Measurements from ENCODE around the gene CDKL4. TPM values are rescaled to one million over a fixed set of nuclear protein-coding genes. Genes with fewer than 3 reads are reported as not detected.
A peak's percentile ranks its signal among the peaks of the same experiment; 100 is the strongest.
"Not testable (repeated sequence)": the region's sequence is repeated elsewhere in the genome, so short reads cannot be mapped to it uniquely, and the experiment has no call there.

CDKL4 gene
- total and polyA plus RNA-seq, 2 of the 13 experiments (the other 11 are each of a cell fraction or from before 2014, with no cell fraction given), result 0.29 to 0.50 TPM

DNA sequence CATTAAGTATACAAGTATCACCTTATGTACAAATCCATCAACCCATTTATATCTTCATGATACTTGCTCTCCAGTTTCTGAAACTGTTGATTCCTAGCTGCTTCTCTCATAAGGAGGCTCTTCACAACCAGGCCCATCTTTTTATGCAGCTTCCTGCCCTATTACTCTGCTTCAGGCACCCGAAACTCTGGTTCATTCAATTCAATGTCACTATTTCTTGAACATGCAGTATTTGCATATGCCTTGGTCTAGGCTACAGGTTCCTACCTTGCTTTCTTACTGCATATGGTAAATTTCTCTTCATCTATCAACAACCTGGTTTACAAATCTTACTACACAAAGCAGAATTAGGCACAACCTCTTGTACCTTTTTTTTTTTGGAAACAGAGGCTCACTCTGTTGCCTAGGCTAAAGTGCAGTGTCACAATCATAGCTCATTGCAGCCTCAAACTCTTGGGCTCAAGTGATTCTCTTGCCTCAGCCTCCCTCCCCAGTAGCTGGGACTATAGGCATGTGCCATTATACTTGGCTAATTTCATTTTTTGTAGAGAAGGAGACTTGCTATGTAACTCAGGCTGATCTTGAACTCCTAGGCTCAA lies 2.7 kb upstream of the CDKL4 start:
- peaks cover 3 to 28% of the 10 kb centered on the region in 2 experiments; a peak in 4 of 5 replicates for H3K36me3 ChIP-seq (replicated peaks in 1 of 2; ENCODE audit: control insufficient read depth in 1 of 2, insufficient read depth in 2 of 2, low read length in 2 of 2)
- peaks cover 6% of the 10 kb centered on the region; the same call in 1 of the 2 replicates for H3K9me3 ChIP-seq (ENCODE audit: low read length)
- DNase-seq (ENCODE audit: low spot score) (no peak), FAIRE-seq (no peak), ATAC-seq (no peak)
- CTCF ChIA-PET (ENCODE audit: low intra/inter-chr PET ratio, low total read pairs), result no interaction called here
- in situ Hi-C loops (cut with HindIII; ENCODE audit: extremely low pct_ligation_motif_present, low pct_unique_long_range_greater_than_20kb), result no loop called here
- intact Hi-C loops (cut with micrococcal nuclease; ENCODE audit: unreplicated experiment), result no loop called here
- no peaks in the 10 kb centered on the region for H3K79me2 ChIP-seq (ENCODE audit: insufficient read depth, low read length)
- peaks cover 11% of the 10 kb centered on the region for H3K4me1 ChIP-seq (ENCODE audit: insufficient read depth, low read length)
- H3K9ac ChIP-seq (ENCODE audit: insufficient read depth, low read depth, low read length), result no peak overlapping the region
- POLR2A ChIA-PET, result no interaction called here
- H3K27ac ChIP-seq (ENCODE audit: extremely low read length, insufficient read depth, low read length), result no peak overlapping the region
- no peak overlapping the region for H2AFZ ChIP-seq (ENCODE audit: low read length)
- H3K4me2 ChIP-seq (ENCODE audit: low read depth, low read length), result no peak overlapping the region
- H3K4me3 ChIP-seq (replicated peaks in 1 of 3; ENCODE audit: insufficient read depth in 1 of 3, low read depth in 2 of 3, low read length in 3 of 3), result no peak overlapping the region
- 93% methylated on average over 1 of the region's 1 CpG for WGBS (ENCODE audit: low lambda C conversion rate)
- TF ChIP-seq ZEB1 (IDR thresholded peaks at IDR 0.05; ENCODE audit: insufficient replicate concordance, low read depth) (no peak), PAF1 (CRISPR knock-in tag; IDR thresholded peaks at IDR 0.05) (peak; percentile 81), POLR2AphosphoS2 (IDR thresholded peaks at IDR 0.05; ENCODE audit: low read depth, low read length) (peak; percentile 87; the same call in 1 of the 2 replicates), ZFP37 (CRISPR knock-in tag; IDR thresholded peaks at IDR 0.05; ENCODE audit: borderline replicate concordance) (no peak), SRY (CRISPR knock-in tag; IDR thresholded peaks at IDR 0.05) (no peak), POLR2G (IDR thresholded peaks at IDR 0.05; ENCODE audit: low read depth, low read length) (0 out of 2 replicates have a peak, but pooled peaks have one; percentile 32), RBM22 (optimal IDR thresholded peaks at IDR 0.05; ENCODE audit: low read length) (peak; percentile 51), EP300 (IDR thresholded peaks at IDR 0.05; ENCODE audit: low read depth in 2 of 2, low read length in 2 of 2) (no peak), EP300 (CRISPR knock-in tag; IDR thresholded peaks at IDR 0.05; ENCODE audit: borderline replicate concordance) (no peak), NCOA1 (CRISPR knock-in tag; IDR thresholded peaks at IDR 0.05) (no peak), SMC3 (IDR thresholded peaks at IDR 0.05; ENCODE audit: low read length) (no peak), ZNF451 (CRISPR knock-in tag; IDR thresholded peaks at IDR 0.05) (no peak)
- TF ChIP-seq, protein P1, sequence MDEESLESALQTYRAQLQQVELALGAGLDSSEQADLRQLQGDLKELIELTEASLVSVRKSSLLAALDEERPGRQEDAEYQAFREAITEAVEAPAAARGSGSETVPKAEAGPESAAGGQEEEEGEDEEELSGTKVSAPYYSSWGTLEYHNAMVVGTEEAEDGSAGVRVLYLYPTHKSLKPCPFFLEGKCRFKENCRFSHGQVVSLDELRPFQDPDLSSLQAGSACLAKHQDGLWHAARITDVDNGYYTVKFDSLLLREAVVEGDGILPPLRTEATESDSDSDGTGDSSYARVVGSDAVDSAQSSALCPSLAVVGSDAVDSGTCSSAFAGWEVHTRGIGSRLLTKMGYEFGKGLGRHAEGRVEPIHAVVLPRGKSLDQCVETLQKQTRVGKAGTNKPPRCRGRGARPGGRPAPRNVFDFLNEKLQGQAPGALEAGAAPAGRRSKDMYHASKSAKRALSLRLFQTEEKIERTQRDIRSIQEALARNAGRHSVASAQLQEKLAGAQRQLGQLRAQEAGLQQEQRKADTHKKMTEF (CRISPR knock-in tag; IDR thresholded peaks at IDR 0.05), result no peak
- no peaks in the 10 kb centered on the region for H4K20me1 ChIP-seq (ENCODE audit: insufficient read depth, low read length)
- BruUV-seq (replicated peaks), result TSS peak; percentile 19
- H3K27me3 ChIP-seq (ENCODE audit: control insufficient read depth in 1 of 2, insufficient read depth in 2 of 2, low read length in 2 of 2), result no peaks in the 10 kb centered on the region

DNA sequence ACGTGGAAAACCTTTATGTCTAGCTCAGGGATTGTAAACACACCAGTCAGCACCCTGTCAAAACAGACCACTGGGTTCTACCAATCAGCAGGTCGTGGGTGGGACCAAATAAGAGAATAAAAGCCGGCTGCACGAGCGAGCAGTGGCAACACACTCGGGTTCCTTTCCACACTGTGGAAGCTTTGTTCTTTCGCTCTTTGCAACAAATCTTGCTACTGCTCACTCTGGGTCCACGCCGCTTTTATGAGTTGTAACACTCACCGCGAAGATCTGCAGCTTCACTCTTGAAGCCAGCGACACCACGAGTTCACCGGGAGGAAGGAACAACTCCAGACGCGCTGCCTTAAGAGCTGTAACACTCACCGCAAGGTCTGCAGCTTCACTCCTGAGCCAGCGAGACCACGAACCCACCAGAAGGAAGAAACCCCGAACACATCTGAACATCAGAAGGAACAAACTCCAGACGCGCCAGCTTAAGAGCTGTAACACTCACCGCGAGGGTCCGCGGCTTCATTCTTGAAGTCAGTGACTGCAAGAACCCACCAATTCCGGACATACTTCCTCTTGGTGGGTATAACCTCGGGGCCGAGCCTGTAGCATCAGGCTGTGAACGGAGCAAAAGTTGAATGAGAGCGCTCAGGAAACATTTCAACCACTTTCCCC lies 1.3 kb upstream of the CDKL4 start:
- H3K4me3 ChIP-seq (replicated peaks in 1 of 3; ENCODE audit: insufficient read depth in 1 of 3, low read depth in 2 of 3, low read length in 3 of 3); H3K4me2 ChIP-seq (ENCODE audit: low read depth, low read length); H2AFZ ChIP-seq (ENCODE audit: low read length); POLR2A ChIA-PET; H3K9me3 ChIP-seq (ENCODE audit: low read length); H3K79me2 ChIP-seq (ENCODE audit: insufficient read depth, low read length); BruUV-seq (replicated peaks); H3K9ac ChIP-seq (ENCODE audit: insufficient read depth, low read depth, low read length); H3K27me3 ChIP-seq (ENCODE audit: control insufficient read depth in 1 of 2, insufficient read depth in 2 of 2, low read length in 2 of 2); H3K27ac ChIP-seq (ENCODE audit: extremely low read length, insufficient read depth, low read length); FAIRE-seq; intact Hi-C loops (cut with micrococcal nuclease; ENCODE audit: unreplicated experiment); H4K20me1 ChIP-seq (ENCODE audit: insufficient read depth, low read length); DNase-seq (ENCODE audit: low spot score); CTCF ChIA-PET (ENCODE audit: low intra/inter-chr PET ratio, low total read pairs); in situ Hi-C loops (cut with HindIII; ENCODE audit: extremely low pct_ligation_motif_present, low pct_unique_long_range_greater_than_20kb): not testable (repeated sequence)
- Histone ChIP-seq H3K4me1 (ENCODE audit: insufficient read depth, low read length) (peaks cover 11% of the 10 kb centered on the region), H3K36me3 (replicated peaks in 1 of 2; ENCODE audit: control insufficient read depth in 1 of 2, insufficient read depth in 2 of 2, low read length in 2 of 2) (peaks cover 2 to 14% of the 10 kb centered on the region in 2 experiments; a peak in 2 of 5 replicates)
- WGBS (ENCODE audit: low lambda C conversion rate), result 88% methylated on average over 31 of the region's 31 CpGs
- ATAC-seq, result peak; percentile 32

Data from HepG2 (cell line).